Keratinocyte (primary cell): ENCODE results near the gene AANAT. TPM values are rescaled to one million over a fixed set of nuclear protein-coding genes. Genes with fewer than 3 reads are reported as not detected.

Experiments used
- DNase-seq: peaks from one replicate; pipeline ENCODE4 v3.0.0-alpha.2; 2011; ENCODE audit warnings: low read depth, missing footprints, low spot score
- FAIRE-seq: peaks from 2 replicates; lab custom pipeline; 2011; peaks lifted over from hg19 to GRCh38; lab: Jason Lieb, UNC
- H2AFZ ChIP-seq: 2 replicates; pipeline ENCODE4 v1.6.0; 2012; ENCODE audit warnings: low read length, control low read depth, inconsistent platforms; ENCODE audit not compliant: control insufficient read depth
- H3K27ac ChIP-seq: 2 replicates; pipeline ENCODE4 v1.5.1; 2011; ENCODE audit warnings: low read length; ENCODE audit not compliant: control insufficient read depth, insufficient read depth
- H3K27me3 ChIP-seq: 3 replicates; pipeline ENCODE4 v1.6.0; 2011; ENCODE audit warnings: low read length; ENCODE audit not compliant: control insufficient read depth, insufficient read depth; ENCODE audit errors: extremely low read depth
- H3K36me3 ChIP-seq, 2 experiments: 2 replicates in 1 of 2; 3 replicates in 1 of 2; pipeline ENCODE4 v1.5.1; 2011; ENCODE audit warnings: low read length in 2 of 2, mild to moderate bottlenecking in 1 of 2; ENCODE audit not compliant: control insufficient read depth in 2 of 2, insufficient read depth in 2 of 2; ENCODE audit errors: extremely low read depth in 1 of 2
- H3K4me1 ChIP-seq: 3 replicates; pipeline ENCODE4 v1.5.1; 2011; ENCODE audit warnings: low read length; ENCODE audit not compliant: control insufficient read depth, insufficient read depth; ENCODE audit errors: extremely low read depth
- H3K4me2 ChIP-seq: 3 replicates; pipeline ENCODE4 v1.6.0; 2011; ENCODE audit warnings: low read depth, low read length; ENCODE audit not compliant: control insufficient read depth, insufficient read depth; ENCODE audit errors: extremely low read depth
- H3K4me3 ChIP-seq, 3 experiments: fragments of 200-600 bp in 1 of 3; sonication (generic) in 1 of 3; 2 replicates in 2 of 3; 3 replicates in 1 of 3; pipeline ENCODE4 v1.5.1; 2011 to 2016; ENCODE audit warnings: low read length in 3 of 3, mild to moderate bottlenecking in 3 of 3, control low read depth in 2 of 3, inconsistent platforms in 1 of 3, low read depth in 1 of 3, mixed read lengths in 1 of 3, mixed run types in 1 of 3, moderate library complexity in 1 of 3; ENCODE audit not compliant: control insufficient read depth in 2 of 3, insufficient read depth in 2 of 3; ENCODE audit errors: extremely low read depth in 1 of 3
- H3K79me2 ChIP-seq: 2 replicates; pipeline ENCODE4 v1.6.0; 2012; ENCODE audit warnings: low read length; ENCODE audit not compliant: control insufficient read depth, insufficient read depth
- H3K9ac ChIP-seq: 3 replicates; pipeline ENCODE4 v1.6.0; 2011; ENCODE audit warnings: low read length; ENCODE audit not compliant: control insufficient read depth, insufficient read depth; ENCODE audit errors: extremely low read depth
- H3K9me1 ChIP-seq: 3 replicates; pipeline ENCODE4 v1.6.0; 2011; ENCODE audit warnings: low read length; ENCODE audit not compliant: control insufficient read depth, insufficient read depth; ENCODE audit errors: extremely low read depth
- H3K9me3 ChIP-seq: 2 replicates; pipeline ENCODE4 v1.5.1; 2012; ENCODE audit warnings: low read depth, low read length; ENCODE audit not compliant: control insufficient read depth
- H4K20me1 ChIP-seq: 3 replicates; pipeline ENCODE4 v1.6.0; 2011; ENCODE audit warnings: low read length; ENCODE audit not compliant: control insufficient read depth, insufficient read depth; ENCODE audit errors: extremely low read depth
- EZH2 ChIP-seq: IDR thresholded peaks from one replicate; pipeline ENCODE4 v1.6.1; 2012; ENCODE audit warnings: inconsistent platforms, mild to moderate bottlenecking, low read length, moderate library complexity
- dilution Hi-C: fragments of 300-500 bp; cut with MboI; formaldehyde crosslinking; loops from one replicate; pipeline ENCODE4 v1.7.0; 2020; ENCODE audit warnings: low sequenced_read_pairs; ENCODE audit not compliant: extremely low pct_ligation_motif_present
- polyA plus RNA-seq, 5 experiments: library from polyadenylated mRNA; depleted of rRNA in 3 of 5; stranded (reverse) in 3 of 5; stranded (forward) in 1 of 5; unstranded in 1 of 5; fragments of >200 nt; gene quantifications; 1 replicate in 1 of 5; 2 replicates in 3 of 5; 3 replicates in 1 of 5; pipeline versions ENCODE4 v1.2.1 to v1.2.3, GENCODE V29; 2011 to 2012; ENCODE audit warnings: missing spikeins in 2 of 5, low read depth in 1 of 5, low replicate concordance in 1 of 5
- TF ChIP-seq, protein P1 (sequence below), 3 experiments: IDR thresholded peaks in 1 of 3; conservative IDR thresholded peaks in 1 of 3; optimal IDR thresholded peaks in 1 of 3; 2 replicates in 2 of 3; 3 replicates in 1 of 3; pipeline versions ENCODE3 to v1.5.1; 2011; ENCODE audit warnings: low read length in 3 of 3, mild to moderate bottlenecking in 3 of 3, moderate library complexity in 2 of 3, control low read depth in 1 of 3, inconsistent platforms in 1 of 3; ENCODE audit not compliant: insufficient read depth in 2 of 3; ENCODE audit errors: extremely low read depth in 1 of 3

The AANAT gene
- polyA plus RNA-seq, 1 donor (not counting 4 experiments of a cell fraction or from before 2014, with no cell fraction given) = not detected

DNA sequence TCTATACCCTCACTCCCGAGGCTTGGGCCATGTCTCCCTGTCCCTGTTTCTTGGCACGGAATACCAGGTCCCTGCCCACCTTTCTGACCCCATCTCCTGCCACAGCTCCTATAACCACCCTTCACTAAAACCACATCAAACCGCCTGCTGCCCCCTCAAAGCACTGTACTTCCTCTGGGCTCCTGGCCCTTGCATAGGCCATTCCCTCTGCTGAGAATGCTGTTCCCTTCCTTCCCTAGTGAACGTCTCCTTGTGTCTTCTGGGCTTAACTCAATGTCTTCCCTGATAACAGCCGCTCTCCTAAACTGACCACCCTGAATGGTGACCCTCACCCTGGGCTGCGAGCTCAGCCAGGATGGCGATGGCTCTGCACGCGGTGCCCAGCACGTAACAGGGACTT lies 10.7 kb downstream of the AANAT start:
- Histone ChIP-seq H3K9me1 (no peaks in the 10 kb centered on the region), H3K4me3 (no peak overlapping the region), H2AFZ (no peak overlapping the region), H3K9me3 (no peaks in the 10 kb centered on the region), H3K4me1 (no peaks in the 10 kb centered on the region), H4K20me1 (no peaks in the 10 kb centered on the region), H3K9ac (no peak overlapping the region), H3K79me2 (no peaks in the 10 kb centered on the region), H3K27me3 (no peaks in the 10 kb centered on the region), H3K36me3 (peaks cover 5 to 43% of the 10 kb centered on the region in 2 experiments), H3K4me2 (no peak overlapping the region), H3K27ac (no peak overlapping the region)
- FAIRE-seq = no peak
- dilution Hi-C loops = no loop called here
- DNase-seq = no peak
- no peak for TF ChIP-seq EZH2
- TF ChIP-seq, protein P1, sequence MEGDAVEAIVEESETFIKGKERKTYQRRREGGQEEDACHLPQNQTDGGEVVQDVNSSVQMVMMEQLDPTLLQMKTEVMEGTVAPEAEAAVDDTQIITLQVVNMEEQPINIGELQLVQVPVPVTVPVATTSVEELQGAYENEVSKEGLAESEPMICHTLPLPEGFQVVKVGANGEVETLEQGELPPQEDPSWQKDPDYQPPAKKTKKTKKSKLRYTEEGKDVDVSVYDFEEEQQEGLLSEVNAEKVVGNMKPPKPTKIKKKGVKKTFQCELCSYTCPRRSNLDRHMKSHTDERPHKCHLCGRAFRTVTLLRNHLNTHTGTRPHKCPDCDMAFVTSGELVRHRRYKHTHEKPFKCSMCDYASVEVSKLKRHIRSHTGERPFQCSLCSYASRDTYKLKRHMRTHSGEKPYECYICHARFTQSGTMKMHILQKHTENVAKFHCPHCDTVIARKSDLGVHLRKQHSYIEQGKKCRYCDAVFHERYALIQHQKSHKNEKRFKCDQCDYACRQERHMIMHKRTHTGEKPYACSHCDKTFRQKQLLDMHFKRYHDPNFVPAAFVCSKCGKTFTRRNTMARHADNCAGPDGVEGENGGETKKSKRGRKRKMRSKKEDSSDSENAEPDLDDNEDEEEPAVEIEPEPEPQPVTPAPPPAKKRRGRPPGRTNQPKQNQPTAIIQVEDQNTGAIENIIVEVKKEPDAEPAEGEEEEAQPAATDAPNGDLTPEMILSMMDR (optimal IDR thresholded peaks at IDR 0.05 in 1 of 3, IDR thresholded peaks at IDR 0.05 in 1 of 3, conservative IDR thresholded peaks at IDR 0.05 in 1 of 3; ENCODE audit: extremely low read depth in 1 of 3, insufficient read depth in 2 of 3, low read length in 3 of 3) = no peak

GRCh38 chr17:76478730-76479514 lies 11.5 kb downstream of the AANAT start:
- Histone ChIP-seq H3K79me2 (no peaks in the 10 kb centered on the region), H3K9ac (no peak overlapping the region), H3K27me3 (no peaks in the 10 kb centered on the region), H4K20me1 (no peaks in the 10 kb centered on the region), H3K27ac (no peak overlapping the region), H3K9me1 (no peaks in the 10 kb centered on the region), H3K4me2 (no peak overlapping the region), H2AFZ (no peak overlapping the region), H3K36me3 (peaks cover 3 to 36% of the 10 kb centered on the region in 2 experiments), H3K4me1 (no peaks in the 10 kb centered on the region), H3K4me3 (no peak overlapping the region), H3K9me3 (no peaks in the 10 kb centered on the region)
- FAIRE-seq (no peak), DNase-seq (no peak)
- dilution Hi-C loops = no loop called here
- no peak for TF ChIP-seq EZH2
- TF ChIP-seq, protein P1 (optimal IDR thresholded peaks at IDR 0.05 in 1 of 3, IDR thresholded peaks at IDR 0.05 in 1 of 3, conservative IDR thresholded peaks at IDR 0.05 in 1 of 3; ENCODE audit: extremely low read depth in 1 of 3, insufficient read depth in 2 of 3, low read length in 3 of 3) = no peak
